Measurements from ENCODE around the gene CPNE2.

DNA sequence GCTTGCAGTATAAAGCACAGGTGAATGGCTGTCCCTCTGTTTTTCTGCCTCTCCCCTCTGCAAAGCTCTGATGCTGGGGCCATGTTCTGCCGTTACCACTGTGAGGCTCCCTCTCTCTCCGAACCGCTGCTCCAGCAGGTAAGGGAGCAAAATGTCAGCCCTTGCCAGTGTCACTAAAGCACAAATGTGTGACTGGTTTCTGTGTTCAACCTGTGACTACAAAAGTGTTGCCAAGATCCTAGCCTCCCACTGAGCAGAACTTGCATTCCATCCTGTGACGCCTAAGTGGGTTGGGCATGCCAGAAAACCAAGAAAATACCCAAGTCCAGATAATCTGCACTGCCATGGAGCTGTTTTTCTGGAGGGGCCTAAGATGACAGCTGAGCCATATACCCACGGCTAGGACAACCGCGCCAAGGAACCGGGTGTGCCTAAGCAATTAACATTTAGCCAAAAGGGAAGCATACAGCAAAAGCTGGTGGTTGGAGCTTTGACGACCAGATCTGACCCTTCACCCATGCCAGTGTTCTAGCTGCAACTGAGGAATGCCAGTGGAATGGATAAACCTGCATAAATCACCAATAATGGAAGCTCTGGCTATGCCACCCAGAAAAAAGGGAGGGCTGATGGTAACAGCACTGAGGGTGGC lies 58.4 kb downstream of the CPNE2 start:
- TF ChIP-seq GATA3 (IDR thresholded peaks at IDR 0.05; ENCODE audit: low read depth, low read length) (no peak), GATA2 (IDR thresholded peaks at IDR 0.05; ENCODE audit: low read depth, low read length) (no peak)

All from SH-SY5Y (cell line).